IPS-NIHi7 (cell line): Measurements from ENCODE around the gene ERI2.
"Not testable (repeated sequence)": the region's sequence is repeated elsewhere in the genome, so short reads cannot be mapped to it uniquely, and the experiment has no call there.

Experiments
- DNase-seq: peaks from one replicate; pipeline ENCODE4 v3.0.0; 2012; ENCODE audit warnings: mixed read lengths; ENCODE audit errors: extremely low spot score

Gene ERI2

DNA sequence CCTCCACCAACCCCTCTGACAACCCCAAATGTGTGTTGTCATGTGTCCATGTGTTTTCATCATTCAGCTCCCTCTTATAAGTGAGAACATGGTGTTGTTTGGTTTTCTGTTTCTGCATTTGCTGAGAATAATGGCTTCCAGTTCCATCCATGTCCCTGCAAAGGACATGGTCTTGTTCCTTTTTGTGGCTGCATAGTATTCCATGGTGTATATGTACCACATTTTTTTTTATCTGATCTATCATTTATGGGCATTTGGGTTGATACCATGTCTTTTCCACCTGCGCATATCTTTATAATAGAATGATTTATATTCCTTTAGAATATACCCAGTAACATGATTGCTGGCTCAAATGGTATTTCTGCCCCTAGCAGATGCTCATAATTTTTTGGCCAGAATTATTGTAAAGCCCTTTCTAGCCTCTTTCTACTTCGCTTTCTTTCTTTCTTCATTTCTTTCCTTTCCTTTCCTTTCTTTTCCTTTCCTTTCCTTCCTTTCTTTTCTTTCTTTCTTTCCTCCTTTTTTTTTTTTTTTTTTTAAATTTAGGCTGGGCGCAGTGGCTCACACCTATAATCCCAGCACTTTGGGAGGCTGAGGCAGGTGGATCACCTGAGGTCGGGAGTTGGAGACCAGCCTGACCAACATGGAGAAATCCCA, 12.8 kb upstream of the ERI2 start:
- DNase-seq, result no peak

DNA sequence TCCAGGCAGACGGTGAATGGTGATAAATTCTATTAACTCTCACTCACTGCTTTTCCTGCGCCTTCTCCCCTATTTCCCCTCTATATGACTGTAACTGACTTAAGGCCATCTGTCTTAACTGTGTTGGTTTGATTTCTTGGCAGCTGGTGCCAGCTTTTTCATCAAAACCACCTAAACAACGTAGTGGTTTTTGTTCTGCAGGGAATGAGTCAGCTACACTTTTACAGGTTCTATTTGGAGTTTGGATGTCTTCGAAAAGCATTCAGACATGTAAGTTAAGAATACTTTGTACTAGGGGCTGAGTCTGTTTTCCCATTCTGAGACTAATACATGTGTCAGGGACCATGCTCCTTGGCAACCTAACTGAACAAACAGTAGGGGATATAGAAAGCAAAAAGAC, 8.5 kb upstream of the ERI2 start:
- no peak for DNase-seq

DNA sequence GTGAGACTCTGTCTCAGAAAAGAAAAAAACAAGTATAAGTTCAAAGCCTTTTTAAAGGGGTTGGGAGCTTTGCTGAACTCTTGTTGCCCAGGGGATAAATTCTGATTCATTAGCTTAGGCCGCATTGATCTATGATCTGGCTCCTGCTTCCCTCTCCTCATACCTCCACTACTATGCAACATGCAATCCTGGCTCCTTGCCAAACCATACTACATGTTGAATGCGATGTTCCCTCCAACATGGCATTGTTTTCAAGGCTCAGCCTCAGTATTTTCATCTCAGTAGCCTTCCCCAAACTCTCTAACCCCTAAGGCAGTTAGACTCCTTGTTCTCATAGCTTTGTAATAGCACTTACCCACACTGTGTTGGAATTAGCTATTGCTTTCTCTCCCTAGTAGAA, 6.2 kb upstream of the ERI2 start:
- DNase-seq, result no peak

GRCh38 chr16:20811889-20812439, 5.7 kb upstream of the ERI2 start:
- no peak for DNase-seq

DNA sequence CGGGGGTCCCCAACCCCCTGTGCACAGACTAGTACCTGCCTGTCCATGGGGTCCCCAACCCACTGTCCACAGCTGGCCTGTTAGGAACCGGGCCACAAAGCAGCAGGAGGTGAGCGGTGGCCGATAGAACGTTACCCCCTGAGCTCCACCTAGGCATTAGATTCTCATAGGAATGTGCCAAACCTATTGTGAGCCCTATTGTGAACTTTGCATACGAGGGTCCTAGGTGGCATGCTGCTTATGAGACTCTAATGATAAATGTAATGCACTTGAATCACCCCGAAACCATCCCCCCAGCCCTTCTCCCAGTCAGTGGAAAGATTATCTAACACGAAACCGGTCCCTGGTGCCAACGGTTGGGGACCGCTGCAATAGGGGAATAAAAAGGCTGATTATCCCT, 1.6 kb upstream of the ERI2 start:
- no peak for DNase-seq

DNA sequence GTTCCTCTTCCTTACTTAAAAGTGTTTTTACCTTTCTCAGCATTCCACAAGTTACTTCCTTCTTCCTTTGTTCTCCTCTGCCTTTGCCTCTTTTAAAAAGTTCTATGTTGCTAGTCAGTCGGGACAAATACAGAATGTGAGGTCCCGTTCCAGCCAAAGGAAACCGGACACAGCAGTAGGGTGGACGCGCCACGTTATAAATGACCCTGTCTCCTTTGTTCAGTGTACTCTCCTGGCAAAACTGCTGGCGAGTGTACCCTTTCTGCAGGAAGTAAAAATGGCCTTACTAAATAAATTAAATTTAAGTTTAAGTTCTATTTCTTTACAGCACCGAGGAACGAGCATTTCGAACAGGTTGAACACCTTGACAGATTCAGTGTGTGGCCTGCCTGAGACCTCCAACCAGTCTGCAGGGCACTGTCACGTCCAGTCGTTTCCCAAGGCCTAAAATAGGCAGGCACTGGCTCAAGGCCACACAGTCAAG, 546 bp downstream of the ERI2 start:
- DNase-seq, result not testable (repeated sequence)

DNA sequence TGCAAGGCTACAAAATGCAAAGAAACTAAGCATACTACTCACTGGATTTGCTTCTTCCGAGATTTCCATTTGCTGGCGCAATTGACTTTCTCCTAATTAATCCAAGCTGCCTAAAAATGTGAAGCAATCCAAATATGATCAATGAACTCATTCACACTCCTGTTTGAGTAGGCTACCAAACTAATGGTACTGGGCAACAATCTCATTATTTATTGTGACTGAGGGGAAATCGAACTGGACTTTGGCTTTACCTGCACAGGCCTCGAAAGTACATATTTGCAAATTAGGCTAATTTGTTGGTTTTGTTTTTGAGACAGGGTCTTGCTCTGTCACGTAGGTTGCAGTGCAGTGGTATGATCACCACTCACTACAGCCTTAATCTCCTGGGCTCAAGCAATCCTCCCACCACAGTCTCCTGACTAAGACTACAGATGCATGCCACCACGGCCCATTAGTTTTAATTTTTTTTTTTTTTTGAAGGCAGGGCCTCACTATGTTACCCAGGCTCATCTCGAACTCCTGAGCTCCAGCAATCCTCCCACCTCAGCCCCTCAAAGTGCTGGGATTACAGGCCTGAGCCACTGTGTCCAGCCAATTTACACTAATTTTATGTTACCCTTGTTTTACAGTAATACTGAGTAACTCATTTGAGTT, 2.6 kb downstream of the ERI2 start:
- DNase-seq, result no peak

DNA sequence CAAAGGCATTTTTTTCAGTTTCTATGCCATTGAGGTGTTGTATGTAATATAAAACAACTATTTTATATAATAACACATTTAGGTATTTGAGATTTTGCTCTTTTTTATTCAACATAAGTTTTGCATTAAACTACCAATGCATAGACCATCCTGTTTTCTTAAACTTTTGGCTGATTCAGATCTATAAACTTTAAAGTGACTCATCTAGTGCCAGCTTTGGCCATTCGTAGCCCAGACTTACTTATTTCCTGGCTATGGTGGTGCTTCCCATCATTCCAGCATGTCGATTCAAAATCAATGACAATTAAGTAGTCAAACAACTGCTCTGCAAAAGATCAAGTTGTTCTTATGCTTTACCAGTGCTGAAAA, 3.1 kb downstream of the ERI2 start:
- no peak for DNase-seq

- DNase-seq, result no peak
Observed at GRCh38 chr16:20801278-20801677, 5.0 kb downstream of the ERI2 start.

DNA sequence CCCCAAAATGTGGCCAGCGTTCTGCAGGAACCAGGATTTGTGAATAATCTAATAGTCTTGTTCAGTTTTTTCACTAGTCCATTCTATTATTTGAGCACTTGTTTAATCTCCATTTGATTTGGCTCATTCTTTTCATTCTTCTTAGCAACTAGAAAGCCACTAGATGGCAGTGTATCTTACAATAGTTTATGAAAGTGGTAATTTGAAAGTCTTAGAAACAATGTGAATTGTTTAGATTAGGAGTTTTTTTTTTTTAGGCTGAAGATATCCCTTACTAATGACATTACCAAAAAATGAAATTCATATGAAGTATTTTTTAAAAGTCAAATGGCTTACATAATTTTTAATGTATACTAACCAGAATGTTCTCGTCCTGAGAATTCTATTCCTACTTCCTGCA, 6.7 kb downstream of the ERI2 start:
- DNase-seq, result no peak

DNA sequence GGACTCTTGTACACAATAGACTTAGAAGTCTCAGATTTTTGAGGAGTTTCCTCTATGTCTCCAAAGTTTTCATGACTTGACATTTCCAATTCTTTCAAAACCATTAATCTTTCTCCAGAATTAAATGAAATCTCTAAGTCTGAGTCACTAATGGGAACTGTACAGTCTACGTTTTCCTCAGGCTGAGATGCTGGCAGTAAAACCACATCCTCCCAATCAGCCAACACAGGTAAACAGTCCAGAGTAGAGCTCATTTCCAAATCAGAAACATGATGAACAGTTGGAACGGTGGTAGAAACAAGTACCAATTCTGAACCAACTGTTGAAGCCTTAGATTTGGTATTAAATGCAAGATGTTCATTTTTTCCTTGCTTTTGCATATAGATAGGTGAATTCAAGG, 7.9 kb downstream of the ERI2 start:
- no peak for DNase-seq

DNA sequence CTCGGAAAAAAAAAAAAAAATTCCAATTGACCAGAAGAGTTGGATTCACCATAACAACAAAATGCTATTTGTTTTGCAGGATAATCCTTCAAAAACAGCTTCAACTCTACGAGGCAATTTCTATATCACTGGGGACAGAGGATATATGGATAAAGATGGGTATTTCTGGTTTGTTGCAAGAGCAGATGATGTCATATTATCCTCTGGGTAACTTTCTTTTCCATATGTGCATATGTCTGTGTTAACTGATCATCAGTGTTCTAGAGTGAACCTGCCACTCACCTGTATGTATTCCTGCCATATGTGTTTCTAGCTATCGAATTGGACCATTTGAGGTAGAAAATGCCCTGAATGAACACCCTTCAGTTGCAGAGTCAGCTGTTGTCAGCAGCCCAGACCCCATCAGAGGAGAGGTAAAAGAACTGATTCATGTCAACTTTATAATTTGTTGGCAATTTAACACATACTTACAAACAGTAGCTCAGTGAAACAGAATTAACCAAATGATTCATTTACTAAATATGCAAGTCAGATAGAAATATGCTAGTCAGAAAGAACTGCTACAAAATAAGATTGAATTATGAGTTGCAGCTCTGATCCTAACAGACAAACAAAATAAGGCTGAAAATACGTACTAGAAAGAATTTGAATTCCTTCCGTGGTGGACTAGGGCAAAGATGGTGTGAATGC, 14.2 kb downstream of the ERI2 start:
- no peak for DNase-seq

- DNase-seq, result no peak
Observed at GRCh38 chr16:20789130-20789529, 17.1 kb downstream of the ERI2 start.

DNA sequence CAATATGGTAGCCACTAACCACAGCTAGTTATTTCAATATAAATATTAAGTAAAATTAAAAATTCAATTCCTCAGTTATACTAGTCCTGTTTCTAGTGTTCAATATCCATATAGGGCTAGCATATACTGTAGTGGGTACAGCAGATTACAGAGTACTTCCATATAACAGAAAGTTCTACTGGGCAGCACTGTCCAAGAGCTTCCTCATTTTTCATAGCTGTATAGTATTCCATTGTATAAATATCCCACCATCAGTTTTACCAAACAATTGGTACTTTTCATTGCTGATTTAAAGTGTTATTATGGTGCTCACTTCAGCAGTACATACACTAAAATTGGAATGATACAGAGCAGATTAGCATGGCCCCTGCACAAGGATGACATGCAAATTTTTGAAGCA, 22.1 kb downstream of the ERI2 start:
- no peak for DNase-seq

- no peak for DNase-seq
Observed at GRCh38 chr16:20782470-20782869, 23.8 kb downstream of the ERI2 start.

DNA sequence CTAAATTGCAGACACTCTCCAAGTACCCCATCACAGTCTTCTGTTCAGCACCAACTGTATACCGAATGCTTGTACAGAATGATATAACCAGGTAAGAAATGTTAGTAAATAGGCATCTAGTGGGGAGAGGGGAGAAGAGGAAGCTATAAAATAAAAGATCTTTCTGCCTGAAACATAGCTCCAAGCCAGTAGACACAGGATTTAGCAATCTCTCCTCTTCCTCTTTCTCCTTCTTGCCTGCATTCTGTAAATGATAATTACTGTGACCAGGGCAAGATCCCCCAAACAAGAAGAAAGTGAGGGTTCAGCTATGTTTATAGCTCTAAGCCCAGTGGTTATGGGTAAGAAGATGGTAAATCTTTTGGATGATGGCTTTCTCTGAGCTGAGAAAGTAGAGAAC, 24.6 kb downstream of the ERI2 start:
- DNase-seq, result no peak

- peak; percentile 90 for DNase-seq
Observed at GRCh38 chr16:20774703-20775362, 31.4 kb downstream of the ERI2 start.

- no peak for DNase-seq
Observed at GRCh38 chr16:20773679-20774078, 32.6 kb downstream of the ERI2 start.

DNA sequence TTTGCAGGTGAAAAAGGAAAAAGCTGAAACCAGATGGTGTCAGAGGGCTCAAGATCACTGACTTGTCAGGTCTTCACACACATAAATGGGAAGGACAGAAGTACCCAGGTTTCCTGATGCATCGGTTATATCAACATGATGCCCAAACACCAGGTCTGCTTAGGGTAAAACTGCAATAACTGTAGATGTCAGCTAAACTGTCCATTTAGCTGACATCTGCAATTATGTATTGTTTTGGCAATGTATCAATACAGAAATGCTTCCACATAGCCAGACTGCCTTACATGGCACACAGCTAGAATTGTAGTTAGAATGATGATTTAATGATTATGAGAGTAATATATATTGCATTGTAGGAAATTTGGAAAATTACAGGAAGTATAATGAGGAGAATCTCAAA, 37.5 kb downstream of the ERI2 start:
- no peak for DNase-seq

DNA sequence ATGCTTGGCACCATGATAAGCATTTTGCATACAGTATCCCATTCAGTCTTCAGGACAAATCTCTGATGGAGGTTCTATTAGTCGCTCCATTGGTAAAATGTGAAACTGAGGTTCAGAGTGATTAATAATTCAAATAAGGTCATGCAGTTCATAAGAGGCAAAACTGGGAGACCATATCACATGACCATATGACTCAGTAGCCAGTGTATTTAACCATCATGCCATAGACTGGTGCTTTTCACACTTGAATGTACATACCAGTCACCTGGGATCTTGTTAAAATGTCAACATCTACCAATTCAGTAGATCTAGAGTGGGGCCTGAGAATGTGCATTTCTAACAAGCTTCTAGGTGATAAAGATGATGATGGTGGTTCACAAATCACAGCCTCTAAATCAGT, 38.2 kb downstream of the ERI2 start:
- no peak for DNase-seq

- no peak for DNase-seq
Observed at GRCh38 chr16:20767577-20767976, 38.7 kb downstream of the ERI2 start.

DNA sequence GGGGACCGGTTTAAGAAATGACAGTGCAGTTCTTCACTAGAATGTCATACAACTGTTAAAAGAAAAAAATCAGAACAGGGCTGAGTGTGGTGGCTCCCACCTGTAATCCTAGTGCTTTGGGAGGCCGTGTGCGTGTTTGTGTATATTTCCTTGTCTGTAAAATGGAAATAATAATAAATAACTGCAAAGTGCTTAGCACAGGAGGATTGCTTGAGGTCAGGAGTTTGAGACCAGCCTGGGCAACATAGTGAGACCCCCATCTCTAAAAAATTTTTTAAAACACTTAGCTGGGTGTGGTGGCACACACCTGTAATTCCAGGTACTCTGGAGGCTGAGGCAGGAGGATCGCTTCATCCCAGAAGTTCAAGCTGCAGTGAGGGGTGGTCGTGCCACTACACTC, 40.0 kb downstream of the ERI2 start:
- no peak for DNase-seq
